A549 (cell line): Measurements from ENCODE around the gene TREH. TPM values are rescaled to one million over a fixed set of nuclear protein-coding genes. Genes with fewer than 3 reads are reported as not detected.

Experiments used
- ATAC-seq, 2 experiments: fragments of 200-7000 bp in 1 of 2; fragments of >200 bp in 1 of 2; cut with Nextera tagmentation in 1 of 2; cut with Tn5 transposase in 1 of 2; 3 replicates each; pipeline versions ENCODE4 v1.8.0 to v1.9.1; 2018 to 2020; ENCODE audit warnings: mild to moderate bottlenecking in 1 of 2, moderate library complexity in 1 of 2
- CTCF ChIA-PET: fragments of 300-600 bp; sonication (Branson Sonifier 250); formaldehyde crosslinking; extraction: SDS; loops from one replicate; lab custom pipeline; 2021; ENCODE audit warnings: antibody characterized with exemption, inconsistent platforms; lab: Yijun Ruan, JAX
- POLR2A ChIA-PET: fragments of 350-600 bp; formaldehyde crosslinking; extraction: SDS; loops from one replicate; lab custom pipeline; 2021; ENCODE audit warnings: antibody characterized with exemption, inconsistent platforms; lab: Yijun Ruan, JAX
- DNase-seq, 2 experiments: peaks; one replicate each; pipeline versions ENCODE4 v3.0.0 to v3.0.0-alpha.2; 2011 to 2016; ENCODE audit warnings: low read depth in 1 of 2, low spot score in 1 of 2
- FAIRE-seq: peaks from 2 replicates; lab custom pipeline; 2011; peaks lifted over from hg19 to GRCh38; lab: Jason Lieb, UNC
- H3K27ac ChIP-seq, 2 experiments: fragments of >200 bp; sonication (Bioruptor Twin); formaldehyde crosslinking; 3 replicates each; pipeline ENCODE4 v1.5.1; 2016 to 2017
- H3K4me1 ChIP-seq: fragments of >200 bp; sonication (Bioruptor Twin); formaldehyde crosslinking; 3 replicates; pipeline ENCODE4 v1.6.1; 2016
- H3K4me2 ChIP-seq: fragments of >200 bp; sonication (Bioruptor Twin); formaldehyde crosslinking; 3 replicates; pipeline ENCODE4 v1.6.1; 2016
- H3K4me3 ChIP-seq: fragments of >200 bp; sonication (Bioruptor Twin); formaldehyde crosslinking; 3 replicates; pipeline ENCODE4 v1.5.1; 2016
- H3K9me3 ChIP-seq: fragments of >200 bp; sonication (Bioruptor Twin); formaldehyde crosslinking; 3 replicates; pipeline ENCODE4 v1.6.1; 2016
- CBX2 ChIP-seq: fragments of 200-600 bp; sonication (generic); IDR thresholded peaks from 2 replicates; pipeline ENCODE4 v1.6.1; 2016; ENCODE audit warnings: low read depth, mild to moderate bottlenecking, borderline replicate concordance
- FOSL2 ChIP-seq, 2 experiments: fragments of 450-650 bp in 1 of 2; fragments of >200 bp in 1 of 2; sonication (Bioruptor Twin) in 1 of 2; formaldehyde crosslinking; IDR thresholded peaks; 2 replicates each; pipeline versions ENCODE4 v1.5.0 to v1.6.1; 2016 to 2020; ENCODE audit warnings: mild to moderate bottlenecking in 1 of 2, moderate library complexity in 1 of 2
- GATA3 ChIP-seq: IDR thresholded peaks from 2 replicates; pipeline ENCODE4 v1.6.1; 2012; ENCODE audit warnings: borderline replicate concordance
- HOXB13 ChIP-seq: fragments of 250-450 bp; sonication (Bioruptor Pico); IDR thresholded peaks from 2 replicates; pipeline ENCODE4 v1.5.0; 2020; ENCODE audit warnings: low read depth, mild to moderate bottlenecking, moderate library complexity
- JUN ChIP-seq, 2 experiments: fragments of >200 bp; sonication (Bioruptor Twin); formaldehyde crosslinking; IDR thresholded peaks; 2 replicates in 1 of 2; 3 replicates in 1 of 2; pipeline ENCODE4 v1.6.1; 2016 to 2017
- NFE2L2 ChIP-seq: fragments of 150-350 bp; conservative IDR thresholded peaks from 2 replicates; pipeline ENCODE4 v1.6.1; 2014; ENCODE audit warnings: low read length
- NPAS2 ChIP-seq: fragments of 250-450 bp; sonication (Bioruptor Pico); IDR thresholded peaks from 2 replicates; pipeline ENCODE4 v1.8.0; 2022; ENCODE audit warnings: mild to moderate bottlenecking, moderate library complexity, borderline replicate concordance
- NR3C1 ChIP-seq: fragments of >200 bp; sonication (Bioruptor Twin); formaldehyde crosslinking; IDR thresholded peaks from 3 replicates; pipeline ENCODE4 v1.6.1; 2017
- RAD21 ChIP-seq, 2 experiments: fragments of >200 bp in 1 of 2; sonication (Bioruptor Twin) in 1 of 2; formaldehyde crosslinking in 1 of 2; IDR thresholded peaks in 1 of 2; conservative IDR thresholded peaks in 1 of 2; 2 replicates in 1 of 2; 3 replicates in 1 of 2; pipeline ENCODE4 v1.6.1; 2012 to 2018; ENCODE audit warnings: inconsistent platforms in 1 of 2
- SMC3 ChIP-seq: fragments of >200 bp; sonication (Bioruptor Twin); formaldehyde crosslinking; IDR thresholded peaks from 3 replicates; pipeline ENCODE4 v1.6.1; 2018; ENCODE audit warnings: inconsistent platforms
- SREBF2 ChIP-seq: fragments of 450-650 bp; IDR thresholded peaks from 2 replicates; pipeline ENCODE4 v1.6.1; 2014; ENCODE audit warnings: mild to moderate bottlenecking, moderate library complexity
- TP53 ChIP-seq: fragments of 250-450 bp; sonication (Bioruptor Pico); IDR thresholded peaks from 2 replicates; pipeline ENCODE4 v1.5.0; 2021; ENCODE audit warnings: mild to moderate bottlenecking, moderate library complexity
- ZC3H11A ChIP-seq: fragments of 450-650 bp; IDR thresholded peaks from 2 replicates; pipeline ENCODE4 v1.6.1; 2014; ENCODE audit warnings: antibody characterized with exemption, mild to moderate bottlenecking
- ZFP36 ChIP-seq: fragments of 450-650 bp; IDR thresholded peaks from 2 replicates; pipeline ENCODE4 v1.6.1; 2014; ENCODE audit warnings: borderline replicate concordance; ENCODE audit not compliant: partially characterized antibody
- WGBS: methylation state at CpG from one replicate; pipeline ENCODE4 v1.1.6; 2017; ENCODE audit errors: missing lambda C conversion rate; 5-methylcytosine and 5-hydroxymethylcytosine counted together
- polyA plus RNA-seq, 4 experiments: library from polyadenylated mRNA; depleted of rRNA in 3 of 4; stranded (reverse); fragments of >200 nt; fragmentation: RNase III in 1 of 4; extraction: RNeasy Plus Mini Kit Qiagen cat#74134 plus additional on column Dnase treatment in 1 of 4; gene quantifications; 2 replicates in 3 of 4; 3 replicates in 1 of 4; pipeline ENCODE4 v1.2.3, GENCODE V29; 2011 to 2017
- TF ChIP-seq, protein P1 (sequence below): fragments of >200 bp; sonication (Bioruptor Twin); formaldehyde crosslinking; IDR thresholded peaks from 3 replicates; pipeline ENCODE4 v1.5.1; 2016
- TF ChIP-seq, protein P2 (sequence below): fragments of 250-450 bp; sonication (Bioruptor Pico); IDR thresholded peaks from 2 replicates; pipeline ENCODE4 v1.5.0; 2020; ENCODE audit warnings: low read depth, mild to moderate bottlenecking, moderate library complexity
- TF ChIP-seq, protein P3 (sequence below): fragments of 200-600 bp; sonication (generic); IDR thresholded peaks from 2 replicates; pipeline ENCODE4 v1.6.1; 2016; ENCODE audit warnings: antibody characterized with exemption, mild to moderate bottlenecking, moderate library complexity

The TREH gene
- polyA plus RNA-seq, 2 of the 4 experiments (the other 2 are of a cell fraction), result 0.06 TPM; not detected in 1

DNA sequence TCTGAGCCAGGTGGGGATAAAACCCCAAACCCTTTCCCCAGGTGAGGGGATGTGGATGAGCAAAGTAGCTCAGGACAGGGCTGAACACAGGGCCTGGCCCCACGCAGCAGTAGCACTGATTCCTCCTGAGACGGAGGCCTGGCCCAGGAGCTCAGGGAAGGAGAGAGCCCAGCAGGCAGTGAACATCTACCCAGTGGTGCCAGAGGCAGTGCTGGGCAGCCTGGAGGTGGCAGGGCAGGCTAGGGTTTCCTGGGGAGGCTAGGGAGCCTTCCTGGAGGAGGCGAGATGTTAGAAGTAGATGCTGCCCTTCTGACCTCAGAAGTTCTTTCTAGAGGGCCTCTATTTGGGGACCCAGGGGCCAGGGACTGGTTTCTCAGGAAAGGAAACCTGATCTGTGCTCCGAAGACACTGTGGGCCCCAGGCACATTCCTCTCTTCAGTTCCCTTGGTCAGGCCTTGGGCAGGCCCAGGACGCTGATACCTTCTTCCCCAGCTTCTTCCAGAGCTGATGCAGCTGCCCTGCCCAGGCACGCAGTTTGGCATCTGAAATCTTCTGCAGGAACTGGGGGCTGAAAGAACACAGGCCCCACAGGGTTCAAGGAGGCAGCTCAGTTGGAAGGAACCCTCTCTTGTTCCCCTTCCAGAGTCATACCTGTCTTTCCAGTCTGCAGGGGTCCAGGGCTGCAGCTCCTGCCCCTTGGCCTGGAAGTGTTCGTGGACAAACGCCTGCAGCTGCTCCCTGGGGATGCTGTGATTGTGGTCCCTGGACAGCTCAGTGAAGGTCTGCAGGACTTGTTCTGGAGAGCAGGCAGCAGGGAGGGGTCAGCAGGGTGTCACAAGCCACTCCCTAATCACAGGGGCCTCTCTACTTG, 16.8 kb downstream of the TREH start:
- Histone ChIP-seq H3K4me2 (no peak overlapping the region), H3K4me3 (no peak overlapping the region), H3K9me3 (no peaks in the 10 kb centered on the region), H3K27ac (no peak overlapping the region), H3K4me1 (peaks cover 4% of the 10 kb centered on the region; the same call in 1 of the 3 replicates)
- no peak for DNase-seq
- WGBS, result 84% methylated on average over 5 of the region's 8 CpGs
- FAIRE-seq, result no peak
- ATAC-seq, result no peak
- POLR2A ChIA-PET, result no interaction called here
- TF ChIP-seq RAD21 (conservative IDR thresholded peaks at IDR 0.05 in 1 of 2, IDR thresholded peaks at IDR 0.05 in 1 of 2) (no peak), ZFP36 (peak; percentile 33)
- TF ChIP-seq, protein P1, sequence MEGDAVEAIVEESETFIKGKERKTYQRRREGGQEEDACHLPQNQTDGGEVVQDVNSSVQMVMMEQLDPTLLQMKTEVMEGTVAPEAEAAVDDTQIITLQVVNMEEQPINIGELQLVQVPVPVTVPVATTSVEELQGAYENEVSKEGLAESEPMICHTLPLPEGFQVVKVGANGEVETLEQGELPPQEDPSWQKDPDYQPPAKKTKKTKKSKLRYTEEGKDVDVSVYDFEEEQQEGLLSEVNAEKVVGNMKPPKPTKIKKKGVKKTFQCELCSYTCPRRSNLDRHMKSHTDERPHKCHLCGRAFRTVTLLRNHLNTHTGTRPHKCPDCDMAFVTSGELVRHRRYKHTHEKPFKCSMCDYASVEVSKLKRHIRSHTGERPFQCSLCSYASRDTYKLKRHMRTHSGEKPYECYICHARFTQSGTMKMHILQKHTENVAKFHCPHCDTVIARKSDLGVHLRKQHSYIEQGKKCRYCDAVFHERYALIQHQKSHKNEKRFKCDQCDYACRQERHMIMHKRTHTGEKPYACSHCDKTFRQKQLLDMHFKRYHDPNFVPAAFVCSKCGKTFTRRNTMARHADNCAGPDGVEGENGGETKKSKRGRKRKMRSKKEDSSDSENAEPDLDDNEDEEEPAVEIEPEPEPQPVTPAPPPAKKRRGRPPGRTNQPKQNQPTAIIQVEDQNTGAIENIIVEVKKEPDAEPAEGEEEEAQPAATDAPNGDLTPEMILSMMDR, result no peak
- CTCF ChIA-PET, result interaction anchor here (0.9 to 10.7 kb wide), 5 partner anchors 11 to 518 kb away, joined by 3 to 90 read pairs (median 3); partner anchors contain the start of gene PHLDB1

DNA sequence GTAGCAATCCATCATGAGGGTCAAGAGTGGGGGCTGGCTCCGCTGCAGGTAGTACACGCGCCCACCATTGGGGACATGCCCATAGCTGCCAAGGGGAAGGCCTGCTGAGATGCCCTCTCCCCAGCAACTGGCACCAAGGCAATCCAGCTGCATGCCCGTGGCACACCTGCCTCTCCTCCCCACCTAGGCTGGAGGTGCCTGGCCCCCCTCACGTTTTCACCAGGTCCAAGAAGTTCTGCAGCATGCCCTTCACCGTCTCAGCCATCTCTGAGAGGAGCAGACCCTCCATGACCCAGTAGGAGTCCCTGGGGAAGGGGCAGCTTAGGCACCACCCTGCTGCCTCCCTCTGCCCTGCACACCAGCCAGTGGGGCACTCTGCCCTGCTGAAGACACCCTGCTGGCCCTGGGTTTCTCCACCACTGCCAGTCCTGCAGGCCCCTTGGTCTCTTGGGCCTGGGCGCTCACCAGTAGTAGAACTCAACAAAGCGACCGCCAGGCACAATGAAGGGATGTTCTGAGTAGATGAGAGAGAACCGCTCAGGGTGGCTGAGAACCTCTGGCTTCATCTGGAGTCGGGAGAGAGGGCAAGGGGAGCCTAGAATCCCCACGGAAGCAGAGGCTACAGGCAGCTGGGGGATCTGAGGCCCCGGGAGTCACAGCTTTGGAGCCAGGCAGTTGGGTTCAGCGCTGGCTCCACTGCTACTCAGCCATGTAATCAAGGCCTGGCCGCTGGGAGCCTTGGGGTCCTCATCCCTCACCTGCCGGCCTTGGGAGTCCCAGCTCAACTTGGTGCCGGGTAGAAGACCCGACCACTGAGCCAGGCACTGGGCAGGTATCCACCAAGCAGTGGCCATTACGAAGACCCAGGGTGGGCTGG, 17.8 kb downstream of the TREH start:
- CTCF ChIA-PET, result interaction anchor here (1.3 to 10.7 kb wide), 5 partner anchors 8 to 517 kb away, joined by 3 to 90 read pairs (median 17); partner anchors contain the start of gene PHLDB1
- FAIRE-seq, result no peak

More for the DNA sequence above, 17.8 kb downstream of the TREH start:
- Histone ChIP-seq H3K27ac (no peak overlapping the region), H3K9me3 (no peaks in the 10 kb centered on the region), H3K4me1 (peaks cover 4% of the 10 kb centered on the region; the same call in 1 of the 3 replicates), H3K4me2 (no peak overlapping the region), H3K4me3 (no peak overlapping the region)
- DNase-seq (no peak), ATAC-seq (no peak)
- 83% methylated on average over 10 of the region's 19 CpGs for WGBS
- TF ChIP-seq NPAS2 (no peak), FOSL2 (IDR thresholded peaks at IDR 0.05) (no peak), FOSL2 (CRISPR knock-in tag; IDR thresholded peaks at IDR 0.05) (no peak), JUN (IDR thresholded peaks at IDR 0.05) (no peak), NFE2L2 (no peak), ZC3H11A (no peak), SMC3 (no peak), NR3C1 (no peak), RAD21 (conservative IDR thresholded peaks at IDR 0.05 in 1 of 2, IDR thresholded peaks at IDR 0.05 in 1 of 2) (no peak), HOXB13 (CRISPR knock-in tag) (no peak), SREBF2 (no peak), GATA3 (no peak), CBX2 (no peak), TP53 (CRISPR knock-in tag) (no peak)
- TF ChIP-seq, protein P2, sequence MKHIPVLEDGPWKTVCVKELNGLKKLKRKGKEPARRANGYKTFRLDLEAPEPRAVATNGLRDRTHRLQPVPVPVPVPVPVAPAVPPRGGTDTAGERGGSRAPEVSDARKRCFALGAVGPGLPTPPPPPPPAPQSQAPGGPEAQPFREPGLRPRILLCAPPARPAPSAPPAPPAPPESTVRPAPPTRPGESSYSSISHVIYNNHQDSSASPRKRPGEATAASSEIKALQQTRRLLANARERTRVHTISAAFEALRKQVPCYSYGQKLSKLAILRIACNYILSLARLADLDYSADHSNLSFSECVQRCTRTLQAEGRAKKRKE (CRISPR knock-in tag), result no peak
- TF ChIP-seq, protein P3, sequence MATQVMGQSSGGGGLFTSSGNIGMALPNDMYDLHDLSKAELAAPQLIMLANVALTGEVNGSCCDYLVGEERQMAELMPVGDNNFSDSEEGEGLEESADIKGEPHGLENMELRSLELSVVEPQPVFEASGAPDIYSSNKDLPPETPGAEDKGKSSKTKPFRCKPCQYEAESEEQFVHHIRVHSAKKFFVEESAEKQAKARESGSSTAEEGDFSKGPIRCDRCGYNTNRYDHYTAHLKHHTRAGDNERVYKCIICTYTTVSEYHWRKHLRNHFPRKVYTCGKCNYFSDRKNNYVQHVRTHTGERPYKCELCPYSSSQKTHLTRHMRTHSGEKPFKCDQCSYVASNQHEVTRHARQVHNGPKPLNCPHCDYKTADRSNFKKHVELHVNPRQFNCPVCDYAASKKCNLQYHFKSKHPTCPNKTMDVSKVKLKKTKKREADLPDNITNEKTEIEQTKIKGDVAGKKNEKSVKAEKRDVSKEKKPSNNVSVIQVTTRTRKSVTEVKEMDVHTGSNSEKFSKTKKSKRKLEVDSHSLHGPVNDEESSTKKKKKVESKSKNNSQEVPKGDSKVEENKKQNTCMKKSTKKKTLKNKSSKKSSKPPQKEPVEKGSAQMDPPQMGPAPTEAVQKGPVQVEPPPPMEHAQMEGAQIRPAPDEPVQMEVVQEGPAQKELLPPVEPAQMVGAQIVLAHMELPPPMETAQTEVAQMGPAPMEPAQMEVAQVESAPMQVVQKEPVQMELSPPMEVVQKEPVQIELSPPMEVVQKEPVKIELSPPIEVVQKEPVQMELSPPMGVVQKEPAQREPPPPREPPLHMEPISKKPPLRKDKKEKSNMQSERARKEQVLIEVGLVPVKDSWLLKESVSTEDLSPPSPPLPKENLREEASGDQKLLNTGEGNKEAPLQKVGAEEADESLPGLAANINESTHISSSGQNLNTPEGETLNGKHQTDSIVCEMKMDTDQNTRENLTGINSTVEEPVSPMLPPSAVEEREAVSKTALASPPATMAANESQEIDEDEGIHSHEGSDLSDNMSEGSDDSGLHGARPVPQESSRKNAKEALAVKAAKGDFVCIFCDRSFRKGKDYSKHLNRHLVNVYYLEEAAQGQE, result no peak
- POLR2A ChIA-PET, result no interaction called here
